Hepatocyte (in vitro differentiated cells): ENCODE results near the gene BCAN. TPM values are rescaled to one million over a fixed set of nuclear protein-coding genes. Genes with fewer than 3 reads are reported as not detected.

ENCODE experiments used
- DNase-seq: peaks from one replicate; pipeline ENCODE4 v3.0.0-alpha.2; 2016; ENCODE audit warnings: low spot score
- H2AFZ ChIP-seq: fragments of 200-600 bp; sonication (generic); 2 replicates; pipeline ENCODE4 v1.6.0; 2016; ENCODE audit warnings: antibody characterized with exemption, mild to moderate bottlenecking
- H3K27ac ChIP-seq: fragments of 200-600 bp; sonication (generic); 2 replicates; pipeline ENCODE4 v1.5.1; 2016; ENCODE audit warnings: mild to moderate bottlenecking
- H3K27me3 ChIP-seq: fragments of 200-600 bp; sonication (generic); 2 replicates; pipeline ENCODE4 v1.6.1; 2016
- H3K36me3 ChIP-seq: fragments of 200-600 bp; sonication (generic); replicated peaks from 2 replicates; pipeline ENCODE4 v1.5.1; 2016; ENCODE audit warnings: low read depth; ENCODE audit not compliant: insufficient read depth
- H3K4me1 ChIP-seq: fragments of 200-600 bp; sonication (generic); 2 replicates; pipeline ENCODE4 v1.5.1; 2016; ENCODE audit warnings: mild to moderate bottlenecking, moderate library complexity; ENCODE audit not compliant: insufficient read depth
- H3K4me2 ChIP-seq: fragments of 200-600 bp; sonication (generic); 2 replicates; pipeline ENCODE4 v1.6.0; 2016
- H3K4me3 ChIP-seq: fragments of 200-600 bp; sonication (generic); 2 replicates; pipeline ENCODE4 v1.5.1; 2016; ENCODE audit warnings: mild to moderate bottlenecking
- H3K79me2 ChIP-seq: fragments of 200-600 bp; sonication (generic); 2 replicates; pipeline ENCODE4 v1.6.0; 2017; ENCODE audit warnings: mild to moderate bottlenecking
- H3K9me2 ChIP-seq: fragments of 200-600 bp; sonication (generic); replicated peaks from 2 replicates; pipeline ENCODE4 v1.6.0; 2017; ENCODE audit warnings: mild to moderate bottlenecking; ENCODE audit not compliant: insufficient read depth
- H3K9me3 ChIP-seq: fragments of 200-600 bp; sonication (generic); 2 replicates; pipeline ENCODE4 v1.5.1; 2016; ENCODE audit warnings: low read depth, mild to moderate bottlenecking
- H4K20me1 ChIP-seq: fragments of 200-600 bp; sonication (generic); 2 replicates; pipeline ENCODE4 v1.6.0; 2016; ENCODE audit warnings: mild to moderate bottlenecking; ENCODE audit not compliant: insufficient read depth, poor library complexity, severe bottlenecking
- EZH2 ChIP-seq: fragments of 200-600 bp; sonication (generic); IDR thresholded peaks from 2 replicates; pipeline ENCODE4 v1.6.1; 2016; ENCODE audit warnings: antibody characterized with exemption, mild to moderate bottlenecking, borderline replicate concordance
- EZH2phosphoT487 ChIP-seq: fragments of 200-600 bp; sonication (generic); IDR thresholded peaks from one replicate; pipeline ENCODE4 v1.6.1; 2018; ENCODE audit warnings: antibody characterized with exemption, mild to moderate bottlenecking, low read depth, moderate library complexity; ENCODE audit not compliant: unreplicated experiment, severe bottlenecking
- WGBS: methylation state at CpG from one replicate; pipeline ENCODE4 v1.1.6; 2016; ENCODE audit warnings: low lambda C conversion rate; ENCODE audit errors: missing lambda C conversion rate; 5-methylcytosine and 5-hydroxymethylcytosine counted together
- polyA plus RNA-seq: library from polyadenylated mRNA; unstranded; fragments of >200 nt; fragmentation: Nextera tagmentation; extraction: Ambion mirVana; gene quantifications from 2 replicates; pipeline ENCODE4 v1.2.1, GENCODE V29; 2016
- total RNA-seq: library from RNA; depleted of rRNA; stranded (reverse); fragments of >200 nt; gene quantifications from 2 replicates; pipeline ENCODE4 v1.2.3, GENCODE V29; 2014
- TF ChIP-seq, protein P1 (sequence below): fragments of 200-600 bp; sonication (generic); IDR thresholded peaks from 2 replicates; pipeline ENCODE4 v1.5.1; 2016; ENCODE audit warnings: antibody characterized with exemption, mild to moderate bottlenecking; ENCODE audit not compliant: poor library complexity

BCAN gene
- total and polyA plus RNA-seq, 2 experiments from 2014 or later: 0.03 TPM; not detected in 1

DNA sequence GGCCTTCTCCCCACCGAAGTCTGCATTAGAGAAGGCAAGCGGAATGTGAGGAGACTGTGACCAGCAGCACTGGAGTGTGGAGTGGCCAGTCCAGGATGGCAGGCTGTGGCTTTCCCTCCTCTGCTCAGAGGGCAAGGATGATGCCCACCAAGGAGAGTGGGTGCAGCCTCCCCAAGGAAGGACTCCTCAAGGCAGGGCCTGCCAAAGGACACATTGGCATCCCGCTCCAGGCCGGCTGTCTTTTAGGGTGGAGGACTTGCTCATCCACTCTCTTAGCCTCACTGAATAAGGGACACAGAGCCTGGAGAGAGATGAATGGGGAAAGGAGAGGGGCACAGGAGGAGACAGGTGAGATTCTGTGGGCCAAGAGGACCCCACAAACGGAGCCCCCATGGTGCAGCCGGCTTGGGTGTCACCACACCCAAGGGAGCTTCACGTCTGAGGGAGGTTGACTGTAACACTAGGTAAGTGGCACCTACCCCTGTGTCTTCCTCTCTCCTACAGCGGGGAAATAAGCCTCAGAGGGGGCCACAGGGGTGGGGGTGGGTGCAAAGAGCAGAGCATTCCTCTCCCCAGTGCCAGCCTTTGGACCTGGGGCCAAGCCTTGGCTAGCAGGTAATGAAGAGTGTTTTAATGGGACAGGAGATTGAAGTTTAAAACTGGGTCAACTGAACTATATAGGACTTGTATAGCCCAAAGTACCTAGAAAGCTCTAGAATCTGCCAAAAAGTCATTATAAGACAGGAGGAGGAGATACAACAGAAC lies 39.5 kb downstream of the BCAN start:
- Histone ChIP-seq H3K27me3 (peaks cover 24% of the 10 kb centered on the region), H4K20me1 (no peaks in the 10 kb centered on the region), H3K79me2 (no peaks in the 10 kb centered on the region), H3K9me3 (no peaks in the 10 kb centered on the region), H3K36me3 (no peaks in the 10 kb centered on the region), H3K9me2 (no peaks in the 10 kb centered on the region), H3K4me3 (no peak overlapping the region), H2AFZ (no peak overlapping the region), H3K27ac (no peak overlapping the region), H3K4me1 (peaks cover 11% of the 10 kb centered on the region), H3K4me2 (no peak overlapping the region)
- TF ChIP-seq EZH2phosphoT487 (no peak), EZH2 (no peak)
- TF ChIP-seq, protein P1, sequence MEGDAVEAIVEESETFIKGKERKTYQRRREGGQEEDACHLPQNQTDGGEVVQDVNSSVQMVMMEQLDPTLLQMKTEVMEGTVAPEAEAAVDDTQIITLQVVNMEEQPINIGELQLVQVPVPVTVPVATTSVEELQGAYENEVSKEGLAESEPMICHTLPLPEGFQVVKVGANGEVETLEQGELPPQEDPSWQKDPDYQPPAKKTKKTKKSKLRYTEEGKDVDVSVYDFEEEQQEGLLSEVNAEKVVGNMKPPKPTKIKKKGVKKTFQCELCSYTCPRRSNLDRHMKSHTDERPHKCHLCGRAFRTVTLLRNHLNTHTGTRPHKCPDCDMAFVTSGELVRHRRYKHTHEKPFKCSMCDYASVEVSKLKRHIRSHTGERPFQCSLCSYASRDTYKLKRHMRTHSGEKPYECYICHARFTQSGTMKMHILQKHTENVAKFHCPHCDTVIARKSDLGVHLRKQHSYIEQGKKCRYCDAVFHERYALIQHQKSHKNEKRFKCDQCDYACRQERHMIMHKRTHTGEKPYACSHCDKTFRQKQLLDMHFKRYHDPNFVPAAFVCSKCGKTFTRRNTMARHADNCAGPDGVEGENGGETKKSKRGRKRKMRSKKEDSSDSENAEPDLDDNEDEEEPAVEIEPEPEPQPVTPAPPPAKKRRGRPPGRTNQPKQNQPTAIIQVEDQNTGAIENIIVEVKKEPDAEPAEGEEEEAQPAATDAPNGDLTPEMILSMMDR: no peak
- DNase-seq: no peak
- 80% methylated on average over 8 of the region's 8 CpGs for WGBS

DNA sequence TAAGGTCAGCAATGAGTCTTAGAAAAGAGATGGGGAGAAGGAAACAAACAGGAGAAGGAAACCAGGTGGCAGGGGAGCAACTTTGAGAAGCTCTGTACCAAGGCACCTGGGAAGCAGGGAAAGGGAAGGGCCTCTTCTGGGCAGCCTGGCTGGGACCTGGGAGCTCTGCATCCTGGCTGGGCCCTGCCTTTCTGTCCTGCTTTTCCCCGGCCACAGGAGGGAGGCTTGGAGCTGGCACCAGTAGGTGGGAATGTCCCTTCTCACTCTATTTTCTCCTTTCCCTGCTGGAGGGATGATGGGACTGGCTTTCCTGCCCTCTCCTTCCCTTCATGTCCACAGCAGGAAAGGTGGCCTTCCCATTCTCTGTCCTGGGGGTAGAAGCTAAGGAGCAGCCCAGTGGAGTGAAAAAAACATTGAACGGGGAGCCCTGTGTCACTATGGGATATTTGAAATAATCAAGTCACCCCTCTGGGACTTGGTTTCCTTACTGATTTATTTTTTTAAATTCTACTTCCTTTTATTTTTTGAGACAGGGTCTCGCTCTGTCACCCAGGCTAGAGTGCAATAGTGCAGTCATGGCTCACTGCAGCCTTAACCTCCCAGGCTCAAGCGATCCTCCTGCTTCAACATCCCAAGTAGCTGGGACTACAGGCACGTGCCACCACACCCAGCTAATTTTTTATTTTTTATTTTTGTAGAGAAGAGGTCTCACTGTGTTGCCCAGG lies 40.4 kb downstream of the BCAN start:
- Histone ChIP-seq H3K4me3 (no peak overlapping the region), H3K27ac (no peak overlapping the region), H4K20me1 (no peaks in the 10 kb centered on the region), H3K36me3 (no peaks in the 10 kb centered on the region), H2AFZ (no peak overlapping the region), H3K4me2 (no peak overlapping the region), H3K27me3 (peaks cover 17% of the 10 kb centered on the region), H3K9me3 (no peaks in the 10 kb centered on the region), H3K9me2 (no peaks in the 10 kb centered on the region), H3K4me1 (peaks cover 4% of the 10 kb centered on the region), H3K79me2 (no peaks in the 10 kb centered on the region)
- TF ChIP-seq EZH2 (no peak), EZH2phosphoT487 (no peak)
- TF ChIP-seq, protein P1: no peak
- DNase-seq: no peak
- WGBS: 62% methylated on average over 5 of the region's 5 CpGs

DNA sequence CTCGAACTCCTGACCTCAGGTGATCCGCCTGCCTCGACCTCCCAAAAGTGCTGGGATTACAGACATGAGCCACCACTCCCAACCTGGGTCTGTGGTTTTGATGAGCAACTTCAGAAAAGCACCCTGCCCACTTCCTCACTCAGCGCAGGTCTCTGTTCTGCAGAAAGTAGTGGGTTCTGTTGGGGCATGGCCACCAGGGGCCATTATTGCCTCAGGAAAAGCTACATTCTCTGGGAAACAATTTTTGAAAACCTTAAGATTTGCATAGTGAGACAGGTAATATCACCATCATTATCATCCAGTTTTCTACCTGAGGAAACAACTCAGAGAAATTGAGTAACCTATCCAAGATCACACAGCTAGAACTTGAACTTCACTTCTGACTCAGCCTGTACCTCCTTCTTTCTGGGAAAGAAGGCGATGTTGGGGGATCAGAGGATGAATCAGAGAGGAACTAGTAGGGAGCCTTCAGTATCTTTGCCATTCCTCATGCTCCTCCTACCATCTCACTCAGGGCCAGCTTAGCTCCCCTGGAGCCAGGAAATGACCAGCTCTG lies 42.4 kb downstream of the BCAN start:
- Histone ChIP-seq H3K4me2 (no peak overlapping the region), H3K9me2 (no peaks in the 10 kb centered on the region)

More for the DNA sequence above, 42.4 kb downstream of the BCAN start:
- no peak for DNase-seq
- no peaks in the 10 kb centered on the region for H3K79me2 ChIP-seq
- H3K36me3 ChIP-seq: no peaks in the 10 kb centered on the region
- H2AFZ ChIP-seq: no peak overlapping the region
- whole genome bisulfite sequencing: 79% methylated on average over 5 of the region's 5 CpGs
- H3K4me1 ChIP-seq: no peaks in the 10 kb centered on the region
- H3K27ac ChIP-seq: no peak overlapping the region
- peaks cover 13% of the 10 kb centered on the region for H3K27me3 ChIP-seq
- H3K4me3 ChIP-seq: no peak overlapping the region
- TF ChIP-seq, protein P1: no peak
- no peak for TF ChIP-seq EZH2
- TF ChIP-seq EZH2phosphoT487: no peak
- H4K20me1 ChIP-seq: no peaks in the 10 kb centered on the region
- no peaks in the 10 kb centered on the region for H3K9me3 ChIP-seq
